Retinal pigment epithelial cell (primary cell): ENCODE data around the gene ERO1B.

Source experiments
- DNase-seq: peaks from one replicate; pipeline ENCODE4 v3.0.0-alpha.2; 2010; ENCODE audit warnings: low read depth
- H3K4me3 ChIP-seq: 2 replicates; pipeline ENCODE4 v1.5.1; 2011; ENCODE audit warnings: mild to moderate bottlenecking, low read length, control low read depth, moderate library complexity
- CTCF ChIP-seq: conservative IDR thresholded peaks from 2 replicates; pipeline ENCODE4 v1.5.1; 2011; ENCODE audit warnings: low read depth, low read length, control low read depth, inconsistent platforms

Gene ERO1B

DNA sequence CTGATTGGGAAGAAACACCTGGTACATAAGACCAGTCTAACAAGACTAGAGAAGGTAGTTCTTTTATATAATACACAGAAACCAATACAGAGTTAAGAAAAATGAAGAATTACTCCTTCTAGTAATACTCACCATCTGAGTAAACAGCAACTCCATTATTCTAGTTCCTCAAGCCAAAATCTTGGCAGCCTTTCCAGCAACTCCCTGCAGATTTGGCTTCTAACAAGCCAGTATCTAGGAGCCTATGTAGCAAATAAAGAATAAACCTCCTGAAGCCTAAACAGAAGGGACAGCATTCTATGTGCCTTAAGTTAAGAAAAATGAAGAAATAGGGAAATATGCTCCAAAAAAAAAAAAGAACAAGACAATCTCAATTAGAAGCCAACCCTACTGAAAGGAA, 24.5 kb downstream of the ERO1B start:
- no peak for TF ChIP-seq CTCF
- no peak for DNase-seq
- H3K4me3 ChIP-seq: no peak overlapping the region

- no peak for DNase-seq
- TF ChIP-seq CTCF: no peak
- no peak overlapping the region for H3K4me3 ChIP-seq
These were observed 27.7 kb downstream of the ERO1B start for GRCh38 chr1:236253918-236254637.

DNA sequence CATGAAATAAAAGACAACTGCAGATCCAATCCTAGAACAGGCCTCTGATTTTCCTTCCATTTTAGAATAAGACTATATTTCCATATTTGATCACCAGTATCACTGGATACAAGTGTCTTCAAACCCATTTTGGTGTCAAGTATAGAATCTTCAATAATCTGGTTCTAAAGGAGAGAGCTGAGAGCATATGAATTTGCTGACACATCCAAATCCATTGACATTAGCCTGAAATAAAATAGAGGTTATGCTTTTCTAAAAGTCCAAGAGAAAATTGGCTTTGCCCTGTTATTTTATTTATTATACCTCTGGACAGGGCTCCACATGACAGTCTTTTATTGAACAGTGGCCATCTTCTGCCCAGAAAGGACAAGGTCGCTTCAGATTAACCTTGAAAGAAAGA, 28.6 kb downstream of the ERO1B start:
- no peak for TF ChIP-seq CTCF
- no peak overlapping the region for H3K4me3 ChIP-seq
- no peak for DNase-seq

GRCh38 chr1:236251587-236251986, 30.2 kb downstream of the ERO1B start:
- no peak overlapping the region for H3K4me3 ChIP-seq
- no peak for TF ChIP-seq CTCF
- no peak for DNase-seq

GRCh38 chr1:236247286-236247685, 34.5 kb downstream of the ERO1B start:
- TF ChIP-seq CTCF: no peak
- no peak for DNase-seq
- no peak overlapping the region for H3K4me3 ChIP-seq

- no peak for TF ChIP-seq CTCF
- H3K4me3 ChIP-seq: no peak overlapping the region
- DNase-seq: no peak
These were observed 39.2 kb downstream of the ERO1B start for GRCh38 chr1:236242568-236242967.

DNA sequence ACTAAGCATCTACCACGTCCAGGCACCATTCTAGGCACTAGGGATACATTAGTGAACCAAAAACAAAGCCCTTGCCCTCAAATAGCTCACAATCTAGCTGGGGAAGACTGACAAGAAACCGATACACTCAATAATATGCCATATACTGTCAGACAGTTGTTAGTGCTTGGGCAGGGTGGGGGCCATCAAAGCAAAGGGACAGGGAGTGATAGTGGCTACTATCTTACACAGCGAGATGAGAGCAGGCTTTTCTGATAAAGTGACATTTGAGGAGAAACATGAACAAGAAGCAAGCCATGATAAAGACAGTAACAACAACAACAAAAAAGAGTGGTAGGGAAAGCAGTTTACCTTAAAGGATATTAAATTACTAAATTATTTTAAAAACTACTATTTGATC, 41.1 kb downstream of the ERO1B start:
- no peak for DNase-seq
- no peak for TF ChIP-seq CTCF
- H3K4me3 ChIP-seq: no peak overlapping the region
